Glutamatergic neuron (in vitro differentiated cells): Measurements from ENCODE around the gene NUAK1. TPM values are rescaled to one million over a fixed set of nuclear protein-coding genes. Genes with fewer than 3 reads are reported as not detected.

Experiments
- DNase-seq: peaks from one replicate; pipeline ENCODE4 v3.0.0; 2022
- H3K27ac Mint-ChIP-seq: one replicate; pipeline ENCODE4 v1.8.0; 2020; ENCODE audit warnings: mild to moderate bottlenecking, mixed read lengths, inconsistent platforms; ENCODE audit not compliant: unreplicated experiment
- H3K27me3 Mint-ChIP-seq: one replicate; pipeline ENCODE4 v1.8.0; 2020; ENCODE audit warnings: mild to moderate bottlenecking, moderate library complexity, mixed read lengths, inconsistent platforms; ENCODE audit not compliant: unreplicated experiment
- H3K36me3 Mint-ChIP-seq: one replicate; pipeline ENCODE4 v1.8.0; 2020; ENCODE audit warnings: mild to moderate bottlenecking, mixed read lengths, inconsistent platforms; ENCODE audit not compliant: unreplicated experiment
- H3K4me1 Mint-ChIP-seq: one replicate; pipeline ENCODE4 v1.8.0; 2020; ENCODE audit warnings: mild to moderate bottlenecking, low read depth, mixed read lengths, inconsistent platforms; ENCODE audit not compliant: unreplicated experiment
- H3K4me3 Mint-ChIP-seq: one replicate; pipeline ENCODE4 v1.8.0; 2020; ENCODE audit warnings: mild to moderate bottlenecking, mixed read lengths, inconsistent platforms; ENCODE audit not compliant: unreplicated experiment
- H3K9me3 Mint-ChIP-seq: one replicate; pipeline ENCODE4 v1.8.0; 2020; ENCODE audit warnings: mild to moderate bottlenecking, moderate library complexity, mixed read lengths, inconsistent platforms; ENCODE audit not compliant: unreplicated experiment
- CTCF ChIP-seq: fragments of 200-600 bp; sonication (generic); IDR thresholded peaks from one replicate; pipeline ENCODE4 v1.5.0; 2021; ENCODE audit not compliant: partially characterized antibody, unreplicated experiment
- total RNA-seq: library from RNA; stranded (reverse); fragmentation: NEBNext Ultra II Directional; extraction: Animal tissue kit (Norgen Biotek cat#: 25700); gene quantifications from one replicate; pipeline ENCODE4 v1.2.1, GENCODE V29; 2021; ENCODE audit not compliant: unreplicated experiment

The NUAK1 gene
- total RNA-seq, 1 donor from 2014 or later, result 18.8 TPM

- Mint-ChIP-seq H3K4me3 (no peak overlapping the region), H3K36me3 (peaks cover 6% of the 10 kb centered on the region), H3K27ac (peak overlapping the region; percentile 34), H3K9me3 (peaks cover 7% of the 10 kb centered on the region), H3K27me3 (peaks cover 6% of the 10 kb centered on the region), H3K4me1 (peaks cover 37% of the 10 kb centered on the region)
- no peak for TF ChIP-seq CTCF
- DNase-seq, result peak; percentile 53
Measured at GRCh38 chr12:106115440-106115839, 23.3 kb downstream of the NUAK1 start.

- H3K4me1 Mint-ChIP-seq, result peaks cover 35% of the 10 kb centered on the region
- no peak for TF ChIP-seq CTCF
- no peak for DNase-seq
- H3K27me3 Mint-ChIP-seq, result peaks cover 6% of the 10 kb centered on the region
- H3K9me3 Mint-ChIP-seq, result peaks cover 7% of the 10 kb centered on the region
- no peak overlapping the region for H3K27ac Mint-ChIP-seq
- peaks cover 6% of the 10 kb centered on the region for H3K36me3 Mint-ChIP-seq
- H3K4me3 Mint-ChIP-seq, result no peak overlapping the region
Measured at GRCh38 chr12:106114447-106115068, 24.2 kb downstream of the NUAK1 start.

- DNase-seq, result no peak
- H3K27ac Mint-ChIP-seq, result no peak overlapping the region
- H3K27me3 Mint-ChIP-seq, result peaks cover 6% of the 10 kb centered on the region
- TF ChIP-seq CTCF, result no peak
- peaks cover 6% of the 10 kb centered on the region for H3K36me3 Mint-ChIP-seq
- H3K4me1 Mint-ChIP-seq, result peaks cover 35% of the 10 kb centered on the region
- H3K9me3 Mint-ChIP-seq, result peaks cover 7% of the 10 kb centered on the region
- H3K4me3 Mint-ChIP-seq, result no peak overlapping the region
Measured at GRCh38 chr12:106113824-106114446, 24.8 kb downstream of the NUAK1 start.

- no peak for TF ChIP-seq CTCF
- Mint-ChIP-seq H3K9me3 (peaks cover 7% of the 10 kb centered on the region), H3K27ac (no peak overlapping the region)
Measured at GRCh38 chr12:106113446-106113823, 25.3 kb downstream of the NUAK1 start.

GRCh38 chr12:106113042-106113441 lies 25.7 kb downstream of the NUAK1 start:
- Mint-ChIP-seq H3K27ac (no peak overlapping the region), H3K27me3 (peaks cover 6% of the 10 kb centered on the region), H3K36me3 (peaks cover 6% of the 10 kb centered on the region), H3K4me3 (no peak overlapping the region), H3K9me3 (peaks cover 7% of the 10 kb centered on the region), H3K4me1 (peaks cover 30% of the 10 kb centered on the region)
- DNase-seq, result no peak
- no peak for TF ChIP-seq CTCF

More at GRCh38 chr12:106113446-106113823, 25.3 kb downstream of the NUAK1 start:
- H3K36me3 Mint-ChIP-seq, result peaks cover 6% of the 10 kb centered on the region
- peaks cover 6% of the 10 kb centered on the region for H3K27me3 Mint-ChIP-seq
- H3K4me1 Mint-ChIP-seq, result peaks cover 32% of the 10 kb centered on the region
- H3K4me3 Mint-ChIP-seq, result no peak overlapping the region
- DNase-seq, result no peak
